HepG2 (cell line): ENCODE results near the gene FIZ1. TPM values are rescaled to one million over a fixed set of nuclear protein-coding genes. Genes with fewer than 3 reads are reported as not detected.

ENCODE experiments used
- ATF6 ChIP-seq: sonication (generic); formaldehyde crosslinking; conservative IDR thresholded peaks from 2 replicates; pipeline ENCODE4 v1.4.0; 2020; ENCODE audit warnings: missing genetic modification reagents
- CENPT ChIP-seq: sonication (generic); formaldehyde crosslinking; IDR thresholded peaks from 2 replicates; pipeline ENCODE4 v1.8.0; 2022; ENCODE audit warnings: low read depth, mild to moderate bottlenecking, moderate library complexity, missing genetic modification reagents
- CSRNP1 ChIP-seq: sonication (generic); formaldehyde crosslinking; IDR thresholded peaks from 2 replicates; pipeline ENCODE4 v1.8.1; 2023; ENCODE audit warnings: mild to moderate bottlenecking, missing genetic modification reagents
- GPBP1L1 ChIP-seq: sonication (generic); formaldehyde crosslinking; IDR thresholded peaks from 2 replicates; pipeline ENCODE4 v1.5.0; 2020; ENCODE audit warnings: mild to moderate bottlenecking, missing genetic modification reagents
- HNF1A ChIP-seq, 2 experiments: sonication (generic) in 1 of 2; formaldehyde crosslinking in 1 of 2; IDR thresholded peaks; 2 replicates each; pipeline versions ENCODE4 v1.4.0 to v1.6.1; 2016 to 2020; ENCODE audit warnings: borderline replicate concordance in 1 of 2, low read depth in 1 of 2, mild to moderate bottlenecking in 1 of 2, missing genetic modification reagents in 1 of 2
- MED8 ChIP-seq: sonication (generic); formaldehyde crosslinking; IDR thresholded peaks from 2 replicates; pipeline ENCODE4 v1.8.1; 2023; ENCODE audit warnings: mild to moderate bottlenecking, missing genetic modification reagents; ENCODE audit not compliant: insufficient replicate concordance
- NKX3-1 ChIP-seq: sonication (generic); formaldehyde crosslinking; IDR thresholded peaks from 2 replicates; pipeline ENCODE4 v1.5.0; 2020; ENCODE audit warnings: missing genetic modification reagents
- RARA ChIP-seq: IDR thresholded peaks from 2 replicates; pipeline ENCODE4 v1.6.1; 2016; ENCODE audit warnings: missing genetic modification reagents, missing compliant biosample characterization
- ZBTB37 ChIP-seq: sonication (generic); formaldehyde crosslinking; IDR thresholded peaks from 2 replicates; pipeline ENCODE4 v1.4.0; 2020; ENCODE audit warnings: mild to moderate bottlenecking, missing genetic modification reagents
- ZBTB46 ChIP-seq: sonication (generic); formaldehyde crosslinking; IDR thresholded peaks from 2 replicates; pipeline ENCODE4 v1.4.0; 2020; ENCODE audit warnings: mild to moderate bottlenecking, missing genetic modification reagents, borderline replicate concordance
- ZFYVE20 ChIP-seq: sonication (generic); formaldehyde crosslinking; IDR thresholded peaks from 2 replicates; pipeline ENCODE4 v1.8.0; 2023; ENCODE audit warnings: low read depth, mild to moderate bottlenecking, moderate library complexity, missing genetic modification reagents, borderline replicate concordance
- ZMYM2 ChIP-seq: sonication (generic); formaldehyde crosslinking; IDR thresholded peaks from 2 replicates; pipeline ENCODE4 v1.8.0; 2022; ENCODE audit warnings: mild to moderate bottlenecking, missing genetic modification reagents
- ZNF12 ChIP-seq: sonication (generic); formaldehyde crosslinking; IDR thresholded peaks from 2 replicates; pipeline ENCODE4 v1.5.0; 2020; ENCODE audit warnings: missing genetic modification reagents
- ZNF441 ChIP-seq: sonication (generic); formaldehyde crosslinking; IDR thresholded peaks from 2 replicates; pipeline ENCODE4 v1.7.0; 2021; ENCODE audit warnings: missing genetic modification reagents, borderline replicate concordance
- ZNF629 ChIP-seq: sonication (generic); formaldehyde crosslinking; conservative IDR thresholded peaks from 2 replicates; pipeline ENCODE4 v1.5.0; 2020; ENCODE audit warnings: missing genetic modification reagents
- polyA plus RNA-seq, 8 experiments: library from polyadenylated mRNA; depleted of rRNA in 3 of 8; stranded (reverse) in 7 of 8; unstranded in 1 of 8; fragments of >200 nt; fragmentation: Illumina TruSeq in 4 of 8; extraction: Trizol in 4 of 8; gene quantifications; 2 replicates each; pipeline versions ENCODE4 v1.2.1 to v1.2.3, GENCODE V29; 2011 to 2016; ENCODE audit warnings: low read depth in 4 of 8, missing spikeins in 1 of 8, mixed read lengths in 1 of 8; ENCODE audit not compliant: insufficient read depth in 1 of 8
- total RNA-seq, 5 experiments: library from RNA; depleted of rRNA; stranded (reverse); fragments of >200 nt; fragmentation: Illumina TruSeq; extraction: Trizol; gene quantifications; 2 replicates each; pipeline ENCODE4 v1.2.3, GENCODE V29; 2016; ENCODE audit warnings: low read depth in 1 of 5

The FIZ1 gene
- total and polyA plus RNA-seq, 2 of the 13 experiments (the other 11 are each of a cell fraction or from before 2014, with no cell fraction given) = 3.6 to 5.9 TPM

- TF ChIP-seq CSRNP1 = no peak
- TF ChIP-seq ZBTB37 (CRISPR knock-in tag) = no peak
- no peak for TF ChIP-seq ATF6
- no peak for TF ChIP-seq CENPT (CRISPR knock-in tag)
- no peak for TF ChIP-seq ZNF12
- TF ChIP-seq ZNF629 (CRISPR knock-in tag) = no peak
- TF ChIP-seq HNF1A (IDR thresholded peaks at IDR 0.05; ENCODE audit: low read depth) = no peak
- peak; percentile 39; the same call in 1 of the 2 replicates for TF ChIP-seq HNF1A (CRISPR knock-in tag; IDR thresholded peaks at IDR 0.05; ENCODE audit: borderline replicate concordance)
- TF ChIP-seq ZBTB46 (CRISPR knock-in tag) = no peak
- no peak for TF ChIP-seq GPBP1L1 (CRISPR knock-in tag)
- TF ChIP-seq ZNF441 (CRISPR knock-in tag) = 0 out of 2 replicates have a peak, but pooled peaks have one; percentile 7
- TF ChIP-seq MED8 = no peak
- no peak for TF ChIP-seq NKX3-1
- no peak for TF ChIP-seq ZMYM2 (CRISPR knock-in tag)
- TF ChIP-seq RARA (CRISPR knock-in tag) = no peak
- no peak for TF ChIP-seq ZFYVE20 (CRISPR knock-in tag)
These were observed at the start of gene FIZ1 (continued) for GRCh38 chr19:55599468-55599841.
